Ascending aorta (tissue), 2 donors: ENCODE results near the gene FERMT2. TPM values are rescaled to one million over a fixed set of nuclear protein-coding genes. Genes with fewer than 3 reads are reported as not detected.

Experiments
- DNase-seq, 2 donors: peaks; one replicate each; pipeline ENCODE4 v3.0.0-alpha.2; 2019; ENCODE audit warnings: low spot score in 2 of 2
- H3K27ac ChIP-seq, 2 donors: fragments of 200-600 bp; sonication (generic); one replicate each; pipeline ENCODE4 v1.5.1; 2016 to 2017; ENCODE audit warnings: mild to moderate bottlenecking in 1 of 2
- H3K27me3 ChIP-seq: fragments of 200-600 bp; sonication (generic); one replicate; pipeline ENCODE4 v1.5.1; 2017
- H3K36me3 ChIP-seq, 2 donors: fragments of 200-600 bp; sonication (generic); one replicate each; pipeline ENCODE4 v1.5.1; 2016
- H3K4me1 ChIP-seq, 2 donors: fragments of 200-600 bp; sonication (generic); one replicate each; pipeline ENCODE4 v1.5.1; 2016 to 2017; ENCODE audit warnings: mild to moderate bottlenecking in 1 of 2
- H3K4me3 ChIP-seq, 2 donors: fragments of 200-600 bp; sonication (generic); one replicate each; pipeline ENCODE4 v1.5.1; 2016 to 2017; ENCODE audit warnings: mild to moderate bottlenecking in 1 of 2
- H3K9me3 ChIP-seq, 2 donors: fragments of 200-600 bp; sonication (generic); one replicate each; pipeline ENCODE4 v1.5.1; 2016
- intact Hi-C: fragments of 100-400 bp; cut with DNase I; formaldehyde crosslinking; loops from one replicate; pipeline ENCODE4 v1.15.1; 2023
- total RNA-seq: library from RNA; depleted of rRNA; stranded (reverse); fragments of >200 nt; gene quantifications from one replicate; pipeline ENCODE4 v1.1.0, GENCODE V29; 2016
- TF ChIP-seq, protein P1 (sequence below), 3 experiments: fragments of 200-600 bp in 2 of 3; fragments of 450-650 bp in 1 of 3; sonication (generic) in 2 of 3; IDR thresholded peaks; one replicate each; pipeline ENCODE4 v1.5.1; 2016 to 2019; ENCODE audit warnings: antibody characterized with exemption in 3 of 3, mild to moderate bottlenecking in 1 of 3, moderate library complexity in 1 of 3

Gene FERMT2
- total RNA-seq, 1 donor from 2014 or later, result 101 TPM

DNA sequence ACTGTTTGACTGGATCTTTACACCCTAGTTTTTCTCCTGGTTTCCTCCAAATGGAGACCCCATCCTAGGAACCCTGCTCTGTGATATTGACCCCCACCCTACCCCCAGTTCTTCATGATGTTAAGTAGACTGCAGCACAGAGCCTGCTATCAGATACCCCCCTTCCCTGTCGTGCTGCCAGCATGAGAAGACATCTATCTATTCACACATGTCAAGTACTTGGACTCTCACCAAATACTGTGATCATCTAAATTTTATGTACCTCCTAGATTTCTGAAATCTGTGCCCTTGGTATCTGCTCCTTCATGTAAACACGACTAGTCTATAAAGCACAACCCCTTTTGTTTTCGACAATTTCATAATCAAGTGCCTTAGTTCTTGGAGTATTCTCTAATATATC, 38.9 kb downstream of the FERMT2 start:
- intact Hi-C loops, result no loop called here
- Histone ChIP-seq H3K4me1 (peaks cover 0 to 35% of the 10 kb centered on the region in 2 donors), H3K27ac (peak overlapping the region; percentile 13 to 41)

DNA sequence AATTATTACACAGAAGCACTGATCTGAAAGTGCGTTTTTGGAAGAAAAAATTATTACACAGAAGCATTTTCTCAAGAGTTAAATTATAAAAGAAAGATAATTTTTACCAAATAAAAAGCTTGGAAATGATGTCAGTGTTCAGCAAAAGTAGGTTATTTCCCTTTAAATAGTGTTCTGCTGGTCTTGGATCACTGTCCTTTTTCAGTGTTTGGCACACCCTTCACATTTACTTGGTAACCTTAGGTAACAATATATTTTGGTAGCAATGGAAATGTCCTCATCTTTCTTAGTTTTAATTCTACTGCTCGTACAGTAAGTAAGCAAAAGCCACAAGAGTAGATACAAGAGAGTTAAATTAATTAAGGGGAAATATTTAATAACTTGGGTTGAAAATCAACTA, 40.3 kb downstream of the FERMT2 start:
- Histone ChIP-seq H3K4me1 (peaks cover 0 to 35% of the 10 kb centered on the region in 2 donors), H3K27me3 (no peaks in the 10 kb centered on the region), H3K9me3 (no peaks in the 10 kb centered on the region), H3K27ac (peak overlapping the region; percentile 15 to 79), H3K36me3 (peaks cover 0 to 16% of the 10 kb centered on the region in 2 donors), H3K4me3 (peak overlapping the region in 1 of 2 donors; percentile 17)
- intact Hi-C loops, result no loop called here
- TF ChIP-seq, protein P1, sequence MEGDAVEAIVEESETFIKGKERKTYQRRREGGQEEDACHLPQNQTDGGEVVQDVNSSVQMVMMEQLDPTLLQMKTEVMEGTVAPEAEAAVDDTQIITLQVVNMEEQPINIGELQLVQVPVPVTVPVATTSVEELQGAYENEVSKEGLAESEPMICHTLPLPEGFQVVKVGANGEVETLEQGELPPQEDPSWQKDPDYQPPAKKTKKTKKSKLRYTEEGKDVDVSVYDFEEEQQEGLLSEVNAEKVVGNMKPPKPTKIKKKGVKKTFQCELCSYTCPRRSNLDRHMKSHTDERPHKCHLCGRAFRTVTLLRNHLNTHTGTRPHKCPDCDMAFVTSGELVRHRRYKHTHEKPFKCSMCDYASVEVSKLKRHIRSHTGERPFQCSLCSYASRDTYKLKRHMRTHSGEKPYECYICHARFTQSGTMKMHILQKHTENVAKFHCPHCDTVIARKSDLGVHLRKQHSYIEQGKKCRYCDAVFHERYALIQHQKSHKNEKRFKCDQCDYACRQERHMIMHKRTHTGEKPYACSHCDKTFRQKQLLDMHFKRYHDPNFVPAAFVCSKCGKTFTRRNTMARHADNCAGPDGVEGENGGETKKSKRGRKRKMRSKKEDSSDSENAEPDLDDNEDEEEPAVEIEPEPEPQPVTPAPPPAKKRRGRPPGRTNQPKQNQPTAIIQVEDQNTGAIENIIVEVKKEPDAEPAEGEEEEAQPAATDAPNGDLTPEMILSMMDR (IDR thresholded peaks at IDR 0.05), result no peak
- no peak for DNase-seq

More for the DNA sequence above, 38.9 kb downstream of the FERMT2 start:
- TF ChIP-seq, protein P1 (IDR thresholded peaks at IDR 0.05), result no peak
- Histone ChIP-seq H3K27me3 (no peaks in the 10 kb centered on the region), H3K9me3 (no peaks in the 10 kb centered on the region), H3K36me3 (peaks cover 0 to 16% of the 10 kb centered on the region in 2 donors), H3K4me3 (no peak overlapping the region)
- DNase-seq, result no peak

DNA sequence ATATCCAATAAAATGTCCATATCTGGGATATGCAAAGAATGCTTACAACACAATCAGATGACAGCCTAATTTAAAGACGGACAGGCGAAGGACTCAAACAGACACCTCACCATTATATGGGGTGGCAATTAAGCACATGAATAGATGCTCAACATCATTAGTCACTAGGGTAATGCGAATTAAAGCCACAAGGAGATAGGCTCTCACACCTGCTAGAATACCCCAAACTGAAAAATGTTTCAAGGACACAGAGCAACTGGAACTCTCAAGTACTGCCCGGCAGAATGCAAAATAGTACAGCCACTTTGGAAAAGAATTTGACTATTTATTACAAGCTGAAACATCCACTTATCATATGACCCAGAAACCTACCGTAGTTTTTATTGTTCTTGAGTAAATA, 42.9 kb downstream of the FERMT2 start:
- no peaks in the 10 kb centered on the region for H3K27me3 ChIP-seq

DNA sequence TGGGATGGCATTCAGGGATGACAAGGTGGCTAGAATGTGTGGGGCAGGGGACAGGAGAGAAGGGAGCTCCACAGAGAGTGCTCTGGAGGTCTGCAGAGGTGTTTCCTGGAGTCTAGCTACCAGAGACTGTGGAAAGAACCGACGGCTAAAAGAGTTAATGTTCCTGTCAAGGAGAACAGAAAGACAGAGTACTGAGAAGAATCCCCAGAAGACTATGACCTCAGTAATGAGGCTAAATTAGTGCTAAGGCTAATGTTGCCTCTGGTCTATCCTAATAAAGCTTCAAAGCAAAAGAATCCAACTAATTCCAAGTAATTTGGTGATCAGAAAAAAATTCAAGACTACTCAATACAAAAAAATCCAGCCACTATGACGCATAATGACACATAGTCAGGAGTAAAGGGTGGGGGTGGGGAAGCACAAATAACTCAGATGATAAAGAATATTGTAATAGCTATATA, 44.7 kb downstream of the FERMT2 start:
- intact Hi-C loops, result no loop called here
- no peak overlapping the region for H3K4me3 ChIP-seq
- H3K4me1 ChIP-seq, result peaks cover 0 to 45% of the 10 kb centered on the region in 2 donors
- no peaks in the 10 kb centered on the region for H3K27me3 ChIP-seq
- DNase-seq, result no peak
- H3K36me3 ChIP-seq, result peaks cover 6 to 21% of the 10 kb centered on the region in 2 donors
- H3K9me3 ChIP-seq, result no peaks in the 10 kb centered on the region
- TF ChIP-seq, protein P1 (IDR thresholded peaks at IDR 0.05), result no peak
- peak overlapping the region; percentile 83 to 86 for H3K27ac ChIP-seq

More for the DNA sequence above, 42.9 kb downstream of the FERMT2 start:
- H3K4me3 ChIP-seq, result no peak overlapping the region
- peaks cover 0 to 11% of the 10 kb centered on the region in 2 donors for H3K36me3 ChIP-seq
- peak overlapping the region; percentile 15 to 83 for H3K27ac ChIP-seq
- H3K4me1 ChIP-seq, result peaks cover 0 to 44% of the 10 kb centered on the region in 2 donors
- intact Hi-C loops, result no loop called here
- TF ChIP-seq, protein P1 (IDR thresholded peaks at IDR 0.05), result no peak
- no peak for DNase-seq
- H3K9me3 ChIP-seq, result no peaks in the 10 kb centered on the region

DNA sequence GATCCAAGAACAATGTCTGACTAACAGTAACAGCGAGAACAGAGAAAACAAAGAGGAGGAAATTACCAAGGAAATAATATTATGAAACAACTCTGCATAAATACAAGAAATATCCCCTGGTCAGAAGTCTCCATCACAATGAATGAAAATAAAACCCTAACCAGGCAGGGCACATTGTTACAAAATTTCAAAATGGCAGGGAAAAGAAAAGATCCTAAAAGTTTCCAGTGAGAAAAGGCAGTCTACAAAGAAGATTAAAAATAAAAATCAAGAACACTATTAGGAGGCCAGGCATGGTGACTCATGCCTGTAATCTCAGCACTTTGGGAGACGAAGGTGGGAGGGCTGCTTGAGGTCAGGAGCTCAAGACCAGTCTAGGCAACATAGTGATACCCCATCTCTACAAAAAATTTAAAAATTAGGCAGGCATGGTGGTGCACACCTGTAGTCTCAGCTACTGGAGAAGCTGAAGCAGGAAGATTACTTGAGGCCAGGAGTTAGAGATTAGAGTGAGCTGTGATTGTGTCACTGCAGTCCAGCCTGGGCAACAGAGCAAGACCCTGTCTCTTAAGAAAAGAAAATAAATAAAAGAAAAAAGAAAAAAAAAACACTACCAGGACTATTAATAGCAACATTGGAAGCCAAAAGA, 47.8 kb downstream of the FERMT2 start:
- TF ChIP-seq, protein P1 (IDR thresholded peaks at IDR 0.05), result no peak
- Histone ChIP-seq H3K27me3 (no peaks in the 10 kb centered on the region), H3K36me3 (peaks cover 6 to 15% of the 10 kb centered on the region in 2 donors), H3K27ac (peak overlapping the region; percentile 83 to 86), H3K4me1 (peaks cover 0 to 38% of the 10 kb centered on the region in 2 donors), H3K9me3 (no peaks in the 10 kb centered on the region), H3K4me3 (no peak overlapping the region)
- no peak for DNase-seq
- intact Hi-C loops, result no loop called here
